Gastroesophageal sphincter (tissue), 4 donors: ENCODE measurements around the gene ZNF280B. TPM values are rescaled to one million over a fixed set of nuclear protein-coding genes. Genes with fewer than 3 reads are reported as not detected.

Experiments used
- ATAC-seq: fragments of 150-250 bp; one replicate; pipeline ENCODE4 v1.9.1; 2016; ENCODE audit warnings: mild to moderate bottlenecking, moderate library complexity
- H3K27ac ChIP-seq, 4 donors: fragments of 200-600 bp; sonication (generic) in 3 of 4; 1 replicate in 3 of 4; 2 replicates in 1 of 4; pipeline ENCODE4 v1.5.1; 2016 to 2019
- H3K27me3 ChIP-seq: fragments of 200-600 bp; sonication (generic); one replicate; pipeline ENCODE4 v1.5.1; 2019
- H3K36me3 ChIP-seq, 2 donors: fragments of 200-600 bp; sonication (generic); one replicate each; pipeline ENCODE4 v1.5.1; 2019; ENCODE audit warnings: control low read depth in 1 of 2
- H3K4me1 ChIP-seq, 3 donors: fragments of 200-600 bp; sonication (generic); 1 replicate in 2 of 3; 2 replicates in 1 of 3; pipeline ENCODE4 v1.5.1; 2016 to 2019; ENCODE audit warnings: control low read depth in 2 of 3
- H3K4me3 ChIP-seq, 2 donors: fragments of 200-600 bp; sonication (generic); one replicate each; pipeline ENCODE4 v1.5.1; 2019; ENCODE audit warnings: mild to moderate bottlenecking in 1 of 2, moderate library complexity in 1 of 2
- H3K9me3 ChIP-seq, 3 donors: fragments of 200-600 bp; sonication (generic); one replicate each; pipeline ENCODE4 v1.5.1; 2017 to 2019; ENCODE audit warnings: control low read depth in 2 of 3
- CTCF ChIP-seq, 4 experiments: fragments of 200-600 bp in 2 of 4; fragments of 450-650 bp in 2 of 4; sonication (generic) in 1 of 4; IDR thresholded peaks; one replicate each; pipeline ENCODE4 v1.5.1; 2017 to 2019; ENCODE audit warnings: antibody characterized with exemption in 4 of 4, mild to moderate bottlenecking in 2 of 4, moderate library complexity in 2 of 4
- EP300 ChIP-seq: sonication (generic); formaldehyde crosslinking; IDR thresholded peaks from one replicate; pipeline ENCODE4 v1.6.1; 2017; ENCODE audit warnings: antibody characterized with exemption, mild to moderate bottlenecking
- POLR2A ChIP-seq, 2 donors: fragments of 450-650 bp; IDR thresholded peaks; one replicate each; pipeline ENCODE4 v1.6.1; 2017; ENCODE audit warnings: antibody characterized with exemption in 2 of 2, mild to moderate bottlenecking in 2 of 2, moderate library complexity in 1 of 2
- POLR2AphosphoS5 ChIP-seq: sonication (generic); formaldehyde crosslinking; IDR thresholded peaks from one replicate; pipeline ENCODE4 v1.6.1; 2017; ENCODE audit warnings: antibody characterized with exemption
- WGBS, 2 donors: methylation state at CpG; one replicate each; pipeline ENCODE4 v1.1.5; 2018; ENCODE audit warnings: low coverage in 1 of 2; 5-methylcytosine and 5-hydroxymethylcytosine counted together
- total RNA-seq, 4 donors: library from RNA; depleted of rRNA; stranded (reverse); fragments of >200 nt; gene quantifications; one replicate each; pipeline ENCODE4 v1.1.0, GENCODE V29; 2016

The ZNF280B gene
- 1 to 10 TPM in 1 of 4 donors, under 1 TPM in 3; 0.16 to 1.1 (median 0.44) TPM for total RNA-seq

GRCh38 chr22:22508274-22509176 lies at the start of gene ZNF280B:
Gene ZNF280B (minus strand): TSS chr22:22508742. CDS start chr22:22489398, 19,344 bp downstream.
- Histone ChIP-seq H3K4me1 (peaks cover 0 to 11% (median 0%) of the 10 kb centered on the region in 3 donors), H3K27ac (peak within 1 kb of the TSS in 1 of 4 donors; percentile 34), H3K4me3 (peak within 1 kb of the TSS; percentile 11 to 53), H3K9me3 (peaks cover 0 to 31% (median 2%) of the 10 kb centered on the region in 3 donors), H3K27me3 (peaks cover 33% of the 10 kb centered on the region), H3K36me3 (no peaks in the 10 kb centered on the region)
- WGBS, 2 donors = no CpG with 5 or more reads among the region's 72 CpGs
- TF ChIP-seq EP300 = no peak
- peak in 1 of 2 donors; percentile 14 for TF ChIP-seq POLR2A (IDR thresholded peaks at IDR 0.05)
- peak in 2 of 4 experiments; percentile 37 to 62 for TF ChIP-seq CTCF (IDR thresholded peaks at IDR 0.05)
- ATAC-seq = peak; percentile 83

GRCh38 chr22:22556995-22557925 lies 48.7 kb upstream of the ZNF280B start:
- no peak for ATAC-seq
- Histone ChIP-seq H3K36me3 (no peaks in the 10 kb centered on the region), H3K4me3 (no peak overlapping the region), H3K27me3 (peaks cover 11% of the 10 kb centered on the region), H3K4me1 (no peaks in the 10 kb centered on the region), H3K9me3 (no peaks in the 10 kb centered on the region), H3K27ac (no peak overlapping the region)
- TF ChIP-seq EP300 (no peak), CTCF (IDR thresholded peaks at IDR 0.05) (no peak), POLR2AphosphoS5 (no peak), POLR2A (IDR thresholded peaks at IDR 0.05) (no peak)
- 89% methylated on average over 3 of the region's 38 CpGs; no CpG with 5 or more reads in 1 of the 2 donors for whole genome bisulfite sequencing, 2 donors

- ATAC-seq = no peak
- 87% methylated on average over 3 of the region's 14 CpGs; no CpG with 5 or more reads in 1 of the 2 donors for WGBS, 2 donors
- no peaks in the 10 kb centered on the region for H3K9me3 ChIP-seq
These were observed 48.0 kb upstream of the ZNF280B start for GRCh38 chr22:22556578-22556977.

GRCh38 chr22:22555596-22555995 lies 47.1 kb upstream of the ZNF280B start:
- H3K36me3 ChIP-seq = no peaks in the 10 kb centered on the region
- ATAC-seq = no peak
- WGBS, 2 donors = 75% methylated on average over 4 of the region's 9 CpGs; no CpG with 5 or more reads in 1 of the 2 donors
- H3K4me1 ChIP-seq = no peaks in the 10 kb centered on the region
- H3K27ac ChIP-seq = no peak overlapping the region
- TF ChIP-seq EP300 = no peak
- no peak for TF ChIP-seq CTCF (IDR thresholded peaks at IDR 0.05)
- TF ChIP-seq POLR2A (IDR thresholded peaks at IDR 0.05) = no peak
- no peak for TF ChIP-seq POLR2AphosphoS5
- H3K9me3 ChIP-seq = no peaks in the 10 kb centered on the region
- no peak overlapping the region for H3K4me3 ChIP-seq
- H3K27me3 ChIP-seq = peaks cover 17% of the 10 kb centered on the region

More at GRCh38 chr22:22556578-22556977, 48.0 kb upstream of the ZNF280B start:
- Histone ChIP-seq H3K4me1 (no peaks in the 10 kb centered on the region), H3K27me3 (peaks cover 11% of the 10 kb centered on the region), H3K4me3 (no peak overlapping the region), H3K36me3 (no peaks in the 10 kb centered on the region), H3K27ac (no peak overlapping the region)
- TF ChIP-seq POLR2A (IDR thresholded peaks at IDR 0.05) (no peak), CTCF (IDR thresholded peaks at IDR 0.05) (no peak), POLR2AphosphoS5 (no peak)
